HCT116 (cell line): ENCODE results near the gene ZNF652. TPM values are rescaled to one million over a fixed set of nuclear protein-coding genes. Genes with fewer than 3 reads are reported as not detected.

Experiments
- ATAC-seq: fragments of 200-7000 bp; cut with Tn5 transposase; 2 replicates; pipeline ENCODE4 v1.9.1; 2020; ENCODE audit warnings: mild to moderate bottlenecking, moderate library complexity
- BruUV-seq: library from RNA; stranded (reverse); fragments of 400-500 nt; replicated peaks from 2 replicates; lab custom pipeline; 2021; lab: Mats Ljungman, UMichigan
- CTCF ChIA-PET: fragments of 300-600 bp; sonication (Branson Sonifier 250); formaldehyde crosslinking; loops from one replicate; lab custom pipeline; 2021; ENCODE audit warnings: antibody characterized with exemption; lab: Charles Lee
- POLR2A ChIA-PET: fragments of 300-600, 350-600 bp; sonication (Branson Sonifier 250); formaldehyde crosslinking; loops from one replicate; lab custom pipeline; 2021; ENCODE audit warnings: antibody characterized with exemption; lab: Charles Lee
- RAD21 ChIA-PET, 2 experiments: fragments of 300-600 bp; sonication (Branson Sonifier 250); formaldehyde crosslinking; loops; one replicate each; lab custom pipeline; 2023; ENCODE audit warnings: low total read pairs in 2 of 2; ENCODE audit not compliant: uncharacterized antibody in 2 of 2, unreplicated experiment in 2 of 2, low non-redundant PET in 1 of 2; lab: Charles Lee
- DNase-seq: peaks from one replicate; pipeline ENCODE4 v3.0.0-alpha.2; 2010; ENCODE audit warnings: low read depth, low spot score
- H2AFZ ChIP-seq: fragments of 200-600 bp; shearing (Covaris generic), sonication (generic); 2 replicates; pipeline ENCODE4 v1.6.1; 2017; ENCODE audit warnings: low read depth, mixed run types, mixed read lengths, antibody characterized with exemption, low read length; ENCODE audit not compliant: poor library complexity, severe bottlenecking
- H3K27ac ChIP-seq: 2 replicates; pipeline ENCODE4 v1.5.1; 2012; ENCODE audit warnings: low read depth, low read length
- H3K27me3 ChIP-seq: fragments of 200-600 bp; sonication (generic); 2 replicates; pipeline ENCODE4 v1.6.1; 2016; ENCODE audit warnings: mixed run types, low read length, mixed read lengths; ENCODE audit not compliant: insufficient read depth
- H3K36me3 ChIP-seq, 2 experiments: fragments of 200-500 bp in 1 of 2; fragments of 200-600 bp in 1 of 2; sonication (Bioruptor generic) in 1 of 2; sonication (generic) in 1 of 2; 2 replicates each; pipeline versions ENCODE4 v1.5.1 to v1.6.1; 2014 to 2016; ENCODE audit warnings: low read length in 2 of 2, inconsistent platforms in 1 of 2, mixed read lengths in 1 of 2, mixed run types in 1 of 2; ENCODE audit not compliant: insufficient read depth in 2 of 2, control insufficient read depth in 1 of 2
- H3K4me1 ChIP-seq, 2 experiments: fragments of 200-600 bp in 1 of 2; sonication (generic) in 1 of 2; 2 replicates each; pipeline versions ENCODE4 v1.5.1 to v1.6.1; 2012 to 2017; ENCODE audit warnings: low read length in 2 of 2, inconsistent platforms in 1 of 2, mild to moderate bottlenecking in 1 of 2, mixed read lengths in 1 of 2, mixed run types in 1 of 2, moderate library complexity in 1 of 2; ENCODE audit not compliant: insufficient read depth in 2 of 2, control insufficient read depth in 1 of 2
- H3K4me2 ChIP-seq: fragments of 200-600 bp; sonication (generic); 2 replicates; pipeline ENCODE4 v1.6.1; 2017; ENCODE audit warnings: mixed run types, low read length, mixed read lengths
- H3K4me3 ChIP-seq, 2 experiments: fragments of 200-600 bp in 1 of 2; sonication (generic) in 1 of 2; replicated peaks in 1 of 2; 2 replicates each; pipeline ENCODE4 v1.5.1; 2011 to 2016; ENCODE audit warnings: low read length in 2 of 2, control low read depth in 1 of 2, low read depth in 1 of 2, mild to moderate bottlenecking in 1 of 2, mixed read lengths in 1 of 2, mixed run types in 1 of 2
- H3K79me2 ChIP-seq: fragments of 200-600 bp; sonication (generic); 2 replicates; pipeline ENCODE4 v1.6.1; 2017; ENCODE audit warnings: mild to moderate bottlenecking, mixed run types, low read length, moderate library complexity, mixed read lengths; ENCODE audit not compliant: insufficient read depth
- H3K9ac ChIP-seq: fragments of 200-600 bp; sonication (generic); 2 replicates; pipeline ENCODE4 v1.6.1; 2016; ENCODE audit warnings: low read length, mixed read lengths
- H3K9me2 ChIP-seq: fragments of 200-600 bp; sonication (generic), shearing (Covaris generic); 2 replicates; pipeline ENCODE4 v1.6.1; 2017; ENCODE audit warnings: mixed run types, mild to moderate bottlenecking, moderate library complexity; ENCODE audit not compliant: insufficient read depth
- H3K9me3 ChIP-seq, 2 experiments: fragments of 200-500 bp in 1 of 2; fragments of 200-600 bp in 1 of 2; sonication (Bioruptor generic) in 1 of 2; sonication (generic) in 1 of 2; 2 replicates each; pipeline ENCODE4 v1.6.1; 2014 to 2017; ENCODE audit warnings: low read length in 2 of 2, mixed read lengths in 2 of 2, inconsistent platforms in 1 of 2, low read depth in 1 of 2, mild to moderate bottlenecking in 1 of 2, mixed run types in 1 of 2, moderate library complexity in 1 of 2; ENCODE audit not compliant: control insufficient read depth in 1 of 2, insufficient read depth in 1 of 2
- H4K20me1 ChIP-seq: fragments of 200-600 bp; sonication (generic), shearing (Covaris generic); 2 replicates; pipeline ENCODE4 v1.6.1; 2017; ENCODE audit warnings: mixed run types, mild to moderate bottlenecking, moderate library complexity; ENCODE audit not compliant: insufficient read depth
- ATF3 ChIP-seq: IDR thresholded peaks from 2 replicates; pipeline ENCODE4 v1.6.1; 2012
- CBX3 ChIP-seq: IDR thresholded peaks from 2 replicates; pipeline ENCODE4 v1.6.1; 2012; ENCODE audit warnings: low read depth
- CEBPB ChIP-seq: IDR thresholded peaks from 2 replicates; pipeline ENCODE4 v1.6.1; 2012; ENCODE audit warnings: low read depth
- CTCF ChIP-seq, 3 experiments: fragments of 200-600 bp in 1 of 3; sonication (generic) in 1 of 3; IDR thresholded peaks in 2 of 3; conservative IDR thresholded peaks in 1 of 3; 2 replicates each; pipeline ENCODE4 v1.5.1; 2012 to 2017; ENCODE audit warnings: low read depth in 2 of 3, low read length in 2 of 3, antibody characterized with exemption in 1 of 3, borderline replicate concordance in 1 of 3, control low read depth in 1 of 3, mild to moderate bottlenecking in 1 of 3, mixed read lengths in 1 of 3, mixed run types in 1 of 3, moderate library complexity in 1 of 3; ENCODE audit not compliant: insufficient read depth in 1 of 3
- EGR1 ChIP-seq: IDR thresholded peaks from 2 replicates; pipeline ENCODE4 v1.6.1; 2012; ENCODE audit warnings: low read depth
- EZH2 ChIP-seq: fragments of 200-600 bp; sonication (generic); IDR thresholded peaks from 2 replicates; pipeline ENCODE4 v1.6.1; 2017; ENCODE audit warnings: antibody characterized with exemption, mixed run types
- EZH2phosphoT487 ChIP-seq: fragments of 200-600 bp; IDR thresholded peaks from 2 replicates; pipeline ENCODE4 v1.6.1; 2018; ENCODE audit warnings: antibody characterized with exemption, borderline replicate concordance
- FOSL1 ChIP-seq: IDR thresholded peaks from 2 replicates; pipeline ENCODE4 v1.6.1; 2012; ENCODE audit warnings: low read depth
- JUND ChIP-seq: IDR thresholded peaks from 2 replicates; pipeline ENCODE4 v1.6.1; 2012
- MAX ChIP-seq: IDR thresholded peaks from 2 replicates; pipeline ENCODE4 v1.6.1; 2012
- POLR2A ChIP-seq: IDR thresholded peaks from 2 replicates; pipeline ENCODE4 v1.7.0; 2011; ENCODE audit warnings: borderline replicate concordance; ENCODE audit not compliant: insufficient read depth, insufficient read length; ENCODE audit errors: extremely low read depth
- POLR2AphosphoS5 ChIP-seq: IDR thresholded peaks from 2 replicates; pipeline ENCODE4 v1.6.1; 2011; ENCODE audit warnings: mild to moderate bottlenecking, low read depth, low read length, moderate library complexity
- RAD21 ChIP-seq: IDR thresholded peaks from 2 replicates; pipeline ENCODE4 v1.6.1; 2012; ENCODE audit warnings: low read depth, mild to moderate bottlenecking
- REST ChIP-seq: IDR thresholded peaks from 2 replicates; pipeline ENCODE4 v1.6.1; 2012; ENCODE audit warnings: low read depth
- SP1 ChIP-seq: IDR thresholded peaks from 2 replicates; pipeline ENCODE4 v1.6.1; 2012; ENCODE audit warnings: low read depth
- TCF7L2 ChIP-seq: IDR thresholded peaks from 2 replicates; pipeline ENCODE4 v1.7.0; 2011; ENCODE audit warnings: borderline replicate concordance, inconsistent platforms; ENCODE audit not compliant: insufficient read depth, insufficient read length; ENCODE audit errors: extremely low read depth
- YY1 ChIP-seq: IDR thresholded peaks from 2 replicates; pipeline ENCODE4 v1.6.1; 2011; ENCODE audit warnings: low read length, low read depth, moderate library complexity, mild to moderate bottlenecking; ENCODE audit not compliant: insufficient replicate concordance; ENCODE audit errors: extremely low read depth
- ZBTB33 ChIP-seq: IDR thresholded peaks from 2 replicates; pipeline ENCODE4 v1.6.1; 2011; ENCODE audit warnings: mild to moderate bottlenecking, low read length, moderate library complexity; ENCODE audit not compliant: insufficient replicate concordance; ENCODE audit errors: extremely low read depth
- ZNF274 ChIP-seq: fragments of 200-500 bp; sonication (Bioruptor generic); IDR thresholded peaks from 2 replicates; pipeline ENCODE4 v1.6.1; 2014; ENCODE audit warnings: mild to moderate bottlenecking, low read depth, low read length, inconsistent platforms
- intact Hi-C: fragments of 100-400 bp; cut with micrococcal nuclease; formaldehyde crosslinking; loops from 2 replicates; pipeline ENCODE4 v1.10.0; 2022
- total RNA-seq: library from RNA; stranded (reverse); gene quantifications from one replicate; pipeline ENCODE4 v1.2.1, GENCODE V29; 2021; ENCODE audit not compliant: unreplicated experiment

Gene ZNF652
- total RNA-seq, 1 experiment from 2014 or later = 27.8 TPM

- ATAC-seq (no peak), DNase-seq (no peak)
- TF ChIP-seq ZBTB33 (no peak), JUND (no peak), SP1 (no peak), ATF3 (no peak), FOSL1 (no peak), CEBPB (no peak), YY1 (no peak), REST (no peak), ZNF274 (no peak), POLR2AphosphoS5 (no peak), EZH2 (no peak), POLR2A (no peak), TCF7L2 (no peak), MAX (no peak), CBX3 (no peak), EGR1 (no peak), CTCF (IDR thresholded peaks at IDR 0.05 in 2 of 3, conservative IDR thresholded peaks at IDR 0.05 in 1 of 3; ENCODE audit: borderline replicate concordance in 1 of 3, insufficient read depth in 1 of 3, low read depth in 2 of 3, low read length in 2 of 3) (no peak), RAD21 (no peak), EZH2phosphoT487 (no peak)
- BruUV-seq = no TSS peak
- ChIA-PET RAD21 (no interaction called here), CTCF (interaction anchor here (2.6 kb wide), 1 partner anchor 14 kb away, joined by 8 read pairs; no protein-coding TSS in a partner anchor), POLR2A (no interaction called here)
- Histone ChIP-seq H3K9ac (no peak overlapping the region), H3K79me2 (no peaks in the 10 kb centered on the region), H2AFZ (no peak overlapping the region), H3K4me1 (no peaks in the 10 kb centered on the region), H4K20me1 (no peaks in the 10 kb centered on the region), H3K27me3 (no peaks in the 10 kb centered on the region), H3K4me3 (no peak overlapping the region), H3K4me2 (no peak overlapping the region), H3K9me2 (no peaks in the 10 kb centered on the region), H3K27ac (no peak overlapping the region), H3K36me3 (no peaks in the 10 kb centered on the region), H3K9me3 (no peaks in the 10 kb centered on the region)
- intact Hi-C loops = no loop called here
Observed at GRCh38 chr17:49382556-49382955, 20.5 kb upstream of the ZNF652 start.
